ENCODE measurements around the gene GGTLC2.
"Not testable (repeated sequence)": the region's sequence is repeated elsewhere in the genome, so short reads cannot be mapped to it uniquely, and the experiment has no call there.

The GGTLC2 gene

GRCh38 chr22:22644314-22644713, at the start of gene GGTLC2:
Gene GGTLC2 (plus strand): TSS chr22:22644614. CDS start chr22:22646346, 1,732 bp downstream.
- DNase-seq (ENCODE audit: low read depth), result not testable (repeated sequence)

GRCh38 chr22:22595001-22595835, 49.2 kb upstream of the GGTLC2 start:
- no peak for DNase-seq (ENCODE audit: low read depth)

- no peak for DNase-seq (ENCODE audit: low read depth)
Measured at GRCh38 chr22:22598144-22598543, 46.3 kb upstream of the GGTLC2 start.

- no peak for DNase-seq (ENCODE audit: low read depth)
Measured at GRCh38 chr22:22599248-22599647, 45.2 kb upstream of the GGTLC2 start.

- no peak for DNase-seq (ENCODE audit: low read depth)
Measured at GRCh38 chr22:22600531-22601261, 43.7 kb upstream of the GGTLC2 start.

GRCh38 chr22:22603470-22603947, 40.9 kb upstream of the GGTLC2 start:
- DNase-seq (ENCODE audit: low read depth), result no peak

GRCh38 chr22:22604326-22605073, 39.9 kb upstream of the GGTLC2 start:
- DNase-seq (ENCODE audit: low read depth), result no peak

GRCh38 chr22:22605074-22605404, 39.4 kb upstream of the GGTLC2 start:
- no peak for DNase-seq (ENCODE audit: low read depth)

- DNase-seq (ENCODE audit: low read depth), result not testable (repeated sequence)
Measured at GRCh38 chr22:22608022-22608421, 36.4 kb upstream of the GGTLC2 start.

GRCh38 chr22:22609291-22609690, 35.1 kb upstream of the GGTLC2 start:
- DNase-seq (ENCODE audit: low read depth), result peak; percentile 4

- DNase-seq (ENCODE audit: low read depth), result no peak
Measured at GRCh38 chr22:22612516-22612915, 31.9 kb upstream of the GGTLC2 start.

GRCh38 chr22:22614065-22614464, 30.3 kb upstream of the GGTLC2 start:
- DNase-seq (ENCODE audit: low read depth), result no peak

- DNase-seq (ENCODE audit: low read depth), result no peak
Measured at GRCh38 chr22:22616636-22617035, 27.8 kb upstream of the GGTLC2 start.

GRCh38 chr22:22618448-22618847, 26.0 kb upstream of the GGTLC2 start:
- DNase-seq (ENCODE audit: low read depth), result no peak

- no peak for DNase-seq (ENCODE audit: low read depth)
Measured at GRCh38 chr22:22618923-22619322, 25.5 kb upstream of the GGTLC2 start.

- DNase-seq (ENCODE audit: low read depth), result no peak
Measured at GRCh38 chr22:22619765-22620414, 24.5 kb upstream of the GGTLC2 start.

GRCh38 chr22:22628546-22629495, 15.6 kb upstream of the GGTLC2 start:
- DNase-seq (ENCODE audit: low read depth), result not testable (repeated sequence)

- DNase-seq (ENCODE audit: low read depth), result peak; percentile 45
Measured at GRCh38 chr22:22631223-22631652, 13.2 kb upstream of the GGTLC2 start.

- DNase-seq (ENCODE audit: low read depth), result not testable (repeated sequence)
Measured at GRCh38 chr22:22632226-22632625, 12.2 kb upstream of the GGTLC2 start.

GRCh38 chr22:22633533-22633932, 10.9 kb upstream of the GGTLC2 start:
- DNase-seq (ENCODE audit: low read depth), result not testable (repeated sequence)

- DNase-seq (ENCODE audit: low read depth), result peak; percentile 30
Measured at GRCh38 chr22:22636260-22636659, 8.2 kb upstream of the GGTLC2 start.
